ENCODE measurements around the gene LDB3. TPM values are rescaled to one million over a fixed set of nuclear protein-coding genes. Genes with fewer than 3 reads are reported as not detected.

The LDB3 gene
- polyA plus RNA-seq, 1 donor (not counting 4 experiments of a cell fraction or from before 2014, with no cell fraction given), result 0.01 TPM

GRCh38 chr10:86690231-86690630 is 21.9 kb downstream of the LDB3 start:
- no peaks in the 10 kb centered on the region for H3K9me3 ChIP-seq (ENCODE audit: control insufficient read depth, low read depth, low read length)
- H3K27me3 ChIP-seq (ENCODE audit: control insufficient read depth, extremely low read depth, insufficient read depth, low read length), result peaks cover 20% of the 10 kb centered on the region
- H3K4me1 ChIP-seq (ENCODE audit: control insufficient read depth, extremely low read depth, insufficient read depth, low read length), result no peaks in the 10 kb centered on the region
- H3K9me1 ChIP-seq (ENCODE audit: control insufficient read depth, extremely low read depth, insufficient read depth, low read length), result no peaks in the 10 kb centered on the region
- H3K9ac ChIP-seq (ENCODE audit: control insufficient read depth, extremely low read depth, insufficient read depth, low read length), result no peak overlapping the region
- H4K20me1 ChIP-seq (ENCODE audit: control insufficient read depth, extremely low read depth, insufficient read depth, low read length), result no peaks in the 10 kb centered on the region
- dilution Hi-C loops (cut with MboI; ENCODE audit: extremely low pct_ligation_motif_present, low sequenced_read_pairs), result no loop called here
- H3K79me2 ChIP-seq (ENCODE audit: control insufficient read depth, insufficient read depth, low read length), result no peaks in the 10 kb centered on the region
- H3K27ac ChIP-seq (ENCODE audit: control insufficient read depth, insufficient read depth, low read length), result no peak overlapping the region
- no peak overlapping the region for H3K4me2 ChIP-seq (ENCODE audit: control insufficient read depth, extremely low read depth, insufficient read depth, low read depth, low read length)
- H3K36me3 ChIP-seq (ENCODE audit: control insufficient read depth in 2 of 2, extremely low read depth in 1 of 2, insufficient read depth in 2 of 2, low read length in 2 of 2), result no peaks in the 10 kb centered on the region
- TF ChIP-seq CTCF (optimal IDR thresholded peaks at IDR 0.05 in 1 of 3, IDR thresholded peaks at IDR 0.05 in 1 of 3, conservative IDR thresholded peaks at IDR 0.05 in 1 of 3; ENCODE audit: extremely low read depth in 1 of 3, insufficient read depth in 2 of 3, low read length in 3 of 3), result no peak
- TF ChIP-seq EZH2 (IDR thresholded peaks at IDR 0.05; ENCODE audit: low read length), result no peak
- FAIRE-seq (no peak), DNase-seq (ENCODE audit: low read depth, low spot score) (no peak)
- H3K4me3 ChIP-seq (ENCODE audit: control insufficient read depth in 2 of 3, extremely low read depth in 1 of 3, insufficient read depth in 2 of 3, low read depth in 1 of 3, low read length in 3 of 3), result no peak overlapping the region
- H2AFZ ChIP-seq (ENCODE audit: control insufficient read depth, low read length), result no peak overlapping the region

- Histone ChIP-seq H3K4me3 (ENCODE audit: control insufficient read depth in 2 of 3, extremely low read depth in 1 of 3, insufficient read depth in 2 of 3, low read depth in 1 of 3, low read length in 3 of 3) (no peak overlapping the region), H3K79me2 (ENCODE audit: control insufficient read depth, insufficient read depth, low read length) (no peaks in the 10 kb centered on the region), H3K27me3 (ENCODE audit: control insufficient read depth, extremely low read depth, insufficient read depth, low read length) (peaks cover 19% of the 10 kb centered on the region), H3K4me2 (ENCODE audit: control insufficient read depth, extremely low read depth, insufficient read depth, low read depth, low read length) (no peak overlapping the region), H3K27ac (ENCODE audit: control insufficient read depth, insufficient read depth, low read length) (no peak overlapping the region), H3K9ac (ENCODE audit: control insufficient read depth, extremely low read depth, insufficient read depth, low read length) (no peak overlapping the region), H3K36me3 (ENCODE audit: control insufficient read depth in 2 of 2, extremely low read depth in 1 of 2, insufficient read depth in 2 of 2, low read length in 2 of 2) (no peaks in the 10 kb centered on the region), H3K9me3 (ENCODE audit: control insufficient read depth, low read depth, low read length) (no peaks in the 10 kb centered on the region), H2AFZ (ENCODE audit: control insufficient read depth, low read length) (no peak overlapping the region), H3K4me1 (ENCODE audit: control insufficient read depth, extremely low read depth, insufficient read depth, low read length) (no peaks in the 10 kb centered on the region), H3K9me1 (ENCODE audit: control insufficient read depth, extremely low read depth, insufficient read depth, low read length) (no peaks in the 10 kb centered on the region), H4K20me1 (ENCODE audit: control insufficient read depth, extremely low read depth, insufficient read depth, low read length) (no peaks in the 10 kb centered on the region)
- FAIRE-seq, result no peak
- dilution Hi-C loops (cut with MboI; ENCODE audit: extremely low pct_ligation_motif_present, low sequenced_read_pairs), result no loop called here
- DNase-seq (ENCODE audit: low read depth, low spot score), result no peak
- TF ChIP-seq CTCF (optimal IDR thresholded peaks at IDR 0.05 in 1 of 3, IDR thresholded peaks at IDR 0.05 in 1 of 3, conservative IDR thresholded peaks at IDR 0.05 in 1 of 3; ENCODE audit: extremely low read depth in 1 of 3, insufficient read depth in 2 of 3, low read length in 3 of 3) (no peak), EZH2 (IDR thresholded peaks at IDR 0.05; ENCODE audit: low read length) (no peak)
Measured at GRCh38 chr10:86690657-86691084, 22.4 kb downstream of the LDB3 start.

Data from keratinocyte (primary cell).